Measurements from ENCODE around the gene DUS1L.

The DUS1L gene

DNA sequence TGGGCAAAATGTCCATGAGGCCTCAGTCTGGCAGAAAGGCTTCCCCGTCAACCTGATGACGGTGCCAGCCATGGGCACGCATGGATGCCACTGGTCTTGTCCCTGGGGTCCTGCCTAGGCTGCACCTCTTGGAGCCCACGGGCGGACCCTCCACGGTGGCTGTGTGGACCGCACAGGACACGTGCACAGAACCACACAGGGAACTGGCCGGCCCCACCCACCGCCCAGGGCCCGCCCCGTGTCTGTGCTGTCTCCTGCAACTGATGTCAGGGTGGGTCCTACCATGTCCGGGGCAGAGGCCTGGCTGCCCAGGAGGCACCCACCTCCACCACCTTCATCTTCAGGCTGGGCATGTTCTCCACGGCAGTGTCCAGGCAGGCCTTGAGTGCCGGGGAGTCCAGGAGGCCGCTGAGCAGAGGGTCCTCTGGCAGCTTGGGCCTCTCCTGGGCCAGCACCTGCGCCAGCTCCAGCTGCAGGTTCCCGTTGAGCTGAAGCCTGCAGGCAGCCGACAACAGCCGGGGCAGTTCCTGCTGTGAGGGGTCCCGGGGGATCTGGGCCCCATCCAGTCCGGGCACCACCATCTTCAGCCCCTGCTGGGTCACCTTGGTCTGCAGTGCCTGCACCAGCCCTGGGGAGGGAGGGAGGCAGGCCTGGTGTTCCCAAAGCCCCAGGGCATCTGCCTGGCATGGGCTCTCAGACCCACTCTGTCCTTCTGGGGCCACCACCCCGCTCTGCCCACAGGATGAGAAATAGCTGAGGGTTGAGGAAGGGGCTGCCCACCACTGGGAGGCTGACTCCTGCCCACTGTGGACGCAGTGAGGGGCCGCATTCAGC, 20.5 kb upstream of the DUS1L start:
- no peak overlapping the region for H3K4me3 ChIP-seq (ENCODE audit: low read length)
- H3K27ac ChIP-seq (ENCODE audit: low read length), result no peak overlapping the region
- H3K9me3 ChIP-seq (ENCODE audit: insufficient read depth, low read length), result no peaks in the 10 kb centered on the region
- H2AFZ ChIP-seq (ENCODE audit: low read depth, low read length), result no peak overlapping the region
- H3K4me1 ChIP-seq (ENCODE audit: low read length), result no peaks in the 10 kb centered on the region
- no peaks in the 10 kb centered on the region for H3K79me2 ChIP-seq (ENCODE audit: low read length)
- no peak overlapping the region for H3K9ac ChIP-seq (ENCODE audit: low read length)
- peaks cover 81% of the 10 kb centered on the region for H3K36me3 ChIP-seq (replicated peaks; ENCODE audit: low read depth, low read length)
- H3K27me3 ChIP-seq (ENCODE audit: low read depth, low read length), result no peaks in the 10 kb centered on the region
- H3K4me2 ChIP-seq (ENCODE audit: low read length), result no peak overlapping the region
- peaks cover 16% of the 10 kb centered on the region; the same call in 1 of the 2 replicates for H4K20me1 ChIP-seq (ENCODE audit: insufficient read depth, low read length)
- TF ChIP-seq EZH2phosphoT487 (IDR thresholded peaks at IDR 0.05; ENCODE audit: low read depth), result no peak
- TF ChIP-seq, protein P1, sequence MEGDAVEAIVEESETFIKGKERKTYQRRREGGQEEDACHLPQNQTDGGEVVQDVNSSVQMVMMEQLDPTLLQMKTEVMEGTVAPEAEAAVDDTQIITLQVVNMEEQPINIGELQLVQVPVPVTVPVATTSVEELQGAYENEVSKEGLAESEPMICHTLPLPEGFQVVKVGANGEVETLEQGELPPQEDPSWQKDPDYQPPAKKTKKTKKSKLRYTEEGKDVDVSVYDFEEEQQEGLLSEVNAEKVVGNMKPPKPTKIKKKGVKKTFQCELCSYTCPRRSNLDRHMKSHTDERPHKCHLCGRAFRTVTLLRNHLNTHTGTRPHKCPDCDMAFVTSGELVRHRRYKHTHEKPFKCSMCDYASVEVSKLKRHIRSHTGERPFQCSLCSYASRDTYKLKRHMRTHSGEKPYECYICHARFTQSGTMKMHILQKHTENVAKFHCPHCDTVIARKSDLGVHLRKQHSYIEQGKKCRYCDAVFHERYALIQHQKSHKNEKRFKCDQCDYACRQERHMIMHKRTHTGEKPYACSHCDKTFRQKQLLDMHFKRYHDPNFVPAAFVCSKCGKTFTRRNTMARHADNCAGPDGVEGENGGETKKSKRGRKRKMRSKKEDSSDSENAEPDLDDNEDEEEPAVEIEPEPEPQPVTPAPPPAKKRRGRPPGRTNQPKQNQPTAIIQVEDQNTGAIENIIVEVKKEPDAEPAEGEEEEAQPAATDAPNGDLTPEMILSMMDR (IDR thresholded peaks at IDR 0.05; ENCODE audit: low read depth, low read length), result no peak

DNA sequence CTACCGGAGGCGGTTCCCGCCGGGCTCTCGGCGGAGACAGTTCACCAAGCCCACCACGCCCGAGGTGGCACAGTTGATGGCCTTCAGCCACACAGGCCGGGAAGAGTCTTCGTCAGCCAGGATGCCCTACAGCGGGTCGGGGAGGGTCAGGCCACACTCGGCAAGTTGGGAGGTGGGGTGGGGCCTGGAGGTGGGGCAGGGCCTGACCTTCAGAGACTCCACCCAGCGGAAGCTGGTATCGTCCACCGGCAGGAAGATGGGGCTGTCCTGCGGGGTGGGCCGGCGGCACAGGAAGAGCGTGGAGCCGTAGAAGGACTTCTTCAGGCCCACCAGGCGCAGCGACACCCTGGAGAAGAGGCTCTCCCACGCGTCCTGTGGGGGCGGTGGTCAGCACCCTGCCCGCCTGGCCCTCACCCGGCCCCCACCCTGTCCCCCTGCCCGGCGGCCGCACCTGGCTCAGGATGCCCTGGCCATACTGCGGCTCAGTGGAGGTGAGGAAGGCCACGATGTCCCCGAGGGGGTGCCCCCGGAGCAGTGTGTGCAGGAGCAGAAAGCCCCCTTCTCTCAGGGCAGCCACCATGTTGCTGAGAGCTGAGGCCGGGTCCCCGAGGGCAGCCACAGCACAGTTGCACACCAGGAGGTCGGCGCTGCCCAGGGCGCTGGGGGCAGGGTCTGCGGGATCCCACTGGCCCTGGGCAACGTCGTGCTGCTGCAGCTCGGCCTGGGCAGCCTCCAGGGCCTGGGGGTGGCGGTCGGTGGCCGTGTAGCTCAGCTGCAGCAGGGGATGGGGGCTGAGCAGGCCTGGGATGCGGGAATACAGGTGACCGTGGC, 19.6 kb upstream of the DUS1L start:
- Histone ChIP-seq H3K36me3 (replicated peaks; ENCODE audit: low read depth, low read length) (peaks cover 81% of the 10 kb centered on the region), H3K27ac (ENCODE audit: low read length) (no peak overlapping the region), H3K4me2 (ENCODE audit: low read length) (no peak overlapping the region), H3K27me3 (ENCODE audit: low read depth, low read length) (no peaks in the 10 kb centered on the region), H4K20me1 (ENCODE audit: insufficient read depth, low read length) (peaks cover 18% of the 10 kb centered on the region), H3K4me3 (ENCODE audit: low read length) (no peak overlapping the region), H2AFZ (ENCODE audit: low read depth, low read length) (no peak overlapping the region), H3K9me3 (ENCODE audit: insufficient read depth, low read length) (no peaks in the 10 kb centered on the region), H3K4me1 (ENCODE audit: low read length) (no peaks in the 10 kb centered on the region), H3K79me2 (ENCODE audit: low read length) (no peaks in the 10 kb centered on the region), H3K9ac (ENCODE audit: low read length) (no peak overlapping the region)
- TF ChIP-seq, protein P1 (IDR thresholded peaks at IDR 0.05; ENCODE audit: low read depth, low read length), result no peak
- no peak for TF ChIP-seq EZH2phosphoT487 (IDR thresholded peaks at IDR 0.05; ENCODE audit: low read depth)

DNA sequence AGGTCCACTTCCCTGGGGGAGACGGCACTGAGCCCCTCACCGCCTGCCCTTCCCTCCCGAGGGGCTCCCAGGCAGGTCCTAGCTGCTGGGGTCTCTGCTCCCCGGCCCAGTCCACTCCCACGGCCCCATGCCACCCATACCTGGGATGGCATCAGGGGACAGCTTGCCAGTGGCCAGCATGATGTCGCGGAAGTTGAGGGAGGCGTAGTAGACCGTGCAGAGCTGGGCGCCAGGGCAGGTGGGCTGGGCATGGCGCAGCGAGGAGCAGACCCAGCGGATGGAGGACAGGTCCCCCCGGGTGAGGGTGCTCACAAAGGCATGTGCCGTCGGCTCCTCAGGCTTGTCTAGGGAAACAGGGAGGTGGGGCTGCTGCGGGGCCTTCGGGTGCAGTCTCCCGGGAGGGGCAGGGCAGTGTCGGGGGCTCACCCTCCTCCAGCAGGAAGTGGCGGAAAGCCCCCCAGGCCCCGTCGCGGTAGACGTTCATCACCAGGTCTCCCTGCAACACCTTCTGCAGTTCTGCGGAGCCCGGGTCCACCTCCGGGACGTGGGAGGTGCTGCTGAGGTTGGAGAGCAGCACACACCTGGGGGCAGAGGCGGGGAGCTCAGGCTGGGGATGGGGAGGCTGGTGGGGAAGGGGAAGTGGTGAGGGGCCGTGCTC, 18.9 kb upstream of the DUS1L start:
- Histone ChIP-seq H3K36me3 (replicated peaks; ENCODE audit: low read depth, low read length) (peaks cover 79% of the 10 kb centered on the region), H3K9me3 (ENCODE audit: insufficient read depth, low read length) (no peaks in the 10 kb centered on the region), H4K20me1 (ENCODE audit: insufficient read depth, low read length) (peaks cover 18% of the 10 kb centered on the region), H3K27me3 (ENCODE audit: low read depth, low read length) (no peaks in the 10 kb centered on the region), H3K79me2 (ENCODE audit: low read length) (no peaks in the 10 kb centered on the region), H3K4me3 (ENCODE audit: low read length) (no peak overlapping the region), H3K4me1 (ENCODE audit: low read length) (no peaks in the 10 kb centered on the region), H3K27ac (ENCODE audit: low read length) (no peak overlapping the region), H3K4me2 (ENCODE audit: low read length) (no peak overlapping the region), H2AFZ (ENCODE audit: low read depth, low read length) (no peak overlapping the region), H3K9ac (ENCODE audit: low read length) (no peak overlapping the region)
- no peak for TF ChIP-seq EZH2phosphoT487 (IDR thresholded peaks at IDR 0.05; ENCODE audit: low read depth)
- TF ChIP-seq, protein P1 (IDR thresholded peaks at IDR 0.05; ENCODE audit: low read depth, low read length), result no peak
